CD14-positive monocyte (primary cell): ENCODE measurements around the gene ZNF546. TPM values are rescaled to one million over a fixed set of nuclear protein-coding genes. Genes with fewer than 3 reads are reported as not detected.

Experiments
- DNase-seq, 3 donors: peaks; one replicate each; pipeline ENCODE4 v3.0.0-alpha.2; 2011 to 2022
- H2AFZ ChIP-seq: 2 replicates; pipeline ENCODE4 v1.6.0; 2012; ENCODE audit warnings: mild to moderate bottlenecking, low read depth, low read length, inconsistent platforms; ENCODE audit not compliant: insufficient read depth, poor library complexity, severe bottlenecking
- H3K27ac ChIP-seq, 2 donors: 1 replicate in 1 of 2; 2 replicates in 1 of 2; pipeline ENCODE4 v1.5.1; 2012 to 2013; ENCODE audit warnings: low read length in 2 of 2, control low read depth in 1 of 2, inconsistent platforms in 1 of 2, low read depth in 1 of 2, mild to moderate bottlenecking in 1 of 2
- H3K27me3 ChIP-seq, 2 donors: one replicate each; pipeline versions ENCODE4 v1.6.0 to v1.6.1; 2011 to 2013; ENCODE audit warnings: low read length in 2 of 2; ENCODE audit not compliant: control insufficient read depth in 2 of 2, insufficient read depth in 2 of 2
- H3K36me3 ChIP-seq, 2 donors: replicated peaks in 1 of 2; 1 replicate in 1 of 2; 2 replicates in 1 of 2; pipeline versions ENCODE4 v1.5.1 to v1.6.1; 2012 to 2013; ENCODE audit warnings: low read length in 2 of 2, control low read depth in 1 of 2, inconsistent platforms in 1 of 2, mild to moderate bottlenecking in 1 of 2; ENCODE audit not compliant: insufficient read depth in 2 of 2, control insufficient read depth in 1 of 2
- H3K4me1 ChIP-seq, 2 donors: 1 replicate in 1 of 2; 2 replicates in 1 of 2; pipeline versions ENCODE4 v1.5.1 to v1.6.1; 2012 to 2013; ENCODE audit warnings: low read length in 2 of 2, control low read depth in 1 of 2, inconsistent platforms in 1 of 2, mild to moderate bottlenecking in 1 of 2, moderate library complexity in 1 of 2; ENCODE audit not compliant: insufficient read depth in 2 of 2, control insufficient read depth in 1 of 2
- H3K4me2 ChIP-seq: replicated peaks from 2 replicates; pipeline ENCODE3; 2012; ENCODE audit warnings: low read length, moderate library complexity, mild to moderate bottlenecking; ENCODE audit not compliant: poor library complexity, severe bottlenecking; ENCODE audit errors: extremely low read depth
- H3K4me3 ChIP-seq, 3 experiments: fragments of 200-600 bp in 1 of 3; sonication (generic) in 1 of 3; replicated peaks in 1 of 3; 1 replicate in 2 of 3; 2 replicates in 1 of 3; pipeline ENCODE4 v1.5.1; 2011 to 2013; ENCODE audit warnings: low read length in 3 of 3, mild to moderate bottlenecking in 3 of 3, control low read depth in 2 of 3, low read depth in 2 of 3, inconsistent platforms in 1 of 3, moderate library complexity in 1 of 3
- H3K79me2 ChIP-seq: 2 replicates; pipeline ENCODE4 v1.6.0; 2012; ENCODE audit warnings: mild to moderate bottlenecking, control low read depth, inconsistent platforms, low read length, moderate library complexity; ENCODE audit not compliant: insufficient read depth
- H3K9ac ChIP-seq: 2 replicates; pipeline ENCODE4 v1.6.0; 2017; ENCODE audit warnings: low read length, mild to moderate bottlenecking; ENCODE audit not compliant: insufficient read depth, poor library complexity, severe bottlenecking
- H3K9me3 ChIP-seq, 2 donors: replicated peaks in 1 of 2; 1 replicate in 1 of 2; 2 replicates in 1 of 2; pipeline versions ENCODE4 v1.5.1 to v1.6.1; 2012 to 2013; ENCODE audit warnings: low read length in 2 of 2, control low read depth in 1 of 2; ENCODE audit not compliant: control insufficient read depth in 1 of 2, insufficient read depth in 1 of 2
- H4K20me1 ChIP-seq: 2 replicates; pipeline ENCODE4 v1.6.0; 2012; ENCODE audit warnings: mild to moderate bottlenecking, low read length, control low read depth, moderate library complexity; ENCODE audit not compliant: insufficient read depth
- H3K27ac Mint-ChIP-seq, 7 donors: one replicate each; pipeline ENCODE4 v1.8.0; 2020; ENCODE audit warnings: mild to moderate bottlenecking in 7 of 7, mixed read lengths in 7 of 7, moderate library complexity in 6 of 7, inconsistent platforms in 2 of 7
- H3K27me3 Mint-ChIP-seq, 3 donors: one replicate each; pipeline ENCODE4 v1.8.0; 2021 to 2022; ENCODE audit warnings: low read depth in 3 of 3, mild to moderate bottlenecking in 3 of 3, mixed read lengths in 3 of 3, moderate library complexity in 3 of 3, inconsistent platforms in 1 of 3
- H3K36me3 Mint-ChIP-seq, 2 donors: one replicate each; pipeline ENCODE4 v1.8.0; 2020; ENCODE audit warnings: mixed read lengths in 2 of 2, inconsistent platforms in 1 of 2, mild to moderate bottlenecking in 1 of 2
- H3K4me1 Mint-ChIP-seq: one replicate; pipeline ENCODE4 v1.8.0; 2020; ENCODE audit warnings: mild to moderate bottlenecking, mixed read lengths
- H3K4me3 Mint-ChIP-seq, 2 donors: one replicate each; pipeline ENCODE4 v1.8.0; 2020; ENCODE audit warnings: mild to moderate bottlenecking in 2 of 2, mixed read lengths in 2 of 2, moderate library complexity in 1 of 2
- H3K9me3 Mint-ChIP-seq, 7 donors: one replicate each; pipeline ENCODE4 v1.8.0; 2020 to 2022; ENCODE audit warnings: mixed read lengths in 7 of 7, mild to moderate bottlenecking in 6 of 7, moderate library complexity in 6 of 7, inconsistent platforms in 2 of 7
- CTCF ChIP-seq: fragments of 200-600 bp; IDR thresholded peaks from one replicate; pipeline ENCODE4 v1.8.0; 2022; ENCODE audit warnings: antibody characterized with exemption, mild to moderate bottlenecking
- WGBS: methylation state at CpG from one replicate; pipeline ENCODE4 v1.1.5; 2013; ENCODE audit warnings: missing lambda C conversion rate; ENCODE audit not compliant: insufficient coverage; 5-methylcytosine and 5-hydroxymethylcytosine counted together
- intact Hi-C, 2 donors: fragments of 100-400 bp; cut with micrococcal nuclease; formaldehyde crosslinking; loops; one replicate each; pipeline versions ENCODE4 v1.15.0 to v1.15.1; 2023
- polyA plus RNA-seq, 3 donors: library from polyadenylated mRNA; depleted of rRNA in 1 of 3; unstranded in 2 of 3; stranded (reverse) in 1 of 3; fragments of 300-500 nt in 2 of 3; fragments of >200 nt in 1 of 3; fragmentation: Illumina TruSeq in 2 of 3; gene quantifications; 1 replicate in 2 of 3; 2 replicates in 1 of 3; pipeline ENCODE4 v1.2.3, GENCODE V29; 2012 to 2021

ZNF546 gene
- polyA plus RNA-seq, 3 donors = 1.3 to 2.3 (median 1.4) TPM

- H3K27me3 ChIP-seq = no peaks in the 10 kb centered on the region
- no peak overlapping the region for H2AFZ ChIP-seq
- no peak overlapping the region for H3K4me3 ChIP-seq
- no CpG with 5 or more reads among the region's 1 CpG for WGBS
- peaks cover 6 to 22% of the 10 kb centered on the region in 2 donors for H3K36me3 Mint-ChIP-seq
- no peaks in the 10 kb centered on the region for H3K4me1 ChIP-seq
- H3K4me3 Mint-ChIP-seq = no peak overlapping the region
- no peak overlapping the region for H3K9ac ChIP-seq
- DNase-seq = no peak
- H3K27ac ChIP-seq = no peak overlapping the region
- intact Hi-C loops = no loop called here
- no peaks in the 10 kb centered on the region for H3K79me2 ChIP-seq
- H3K27me3 Mint-ChIP-seq = peaks cover 0 to 3% (median 3%) of the 10 kb centered on the region in 3 donors
- H3K36me3 ChIP-seq = peaks cover 1 to 11% of the 10 kb centered on the region in 2 donors
- no peak overlapping the region for H3K27ac Mint-ChIP-seq
- no peak overlapping the region for H3K4me2 ChIP-seq
- peaks cover 4% of the 10 kb centered on the region for H3K4me1 Mint-ChIP-seq
- no peaks in the 10 kb centered on the region for H4K20me1 ChIP-seq
- H3K9me3 ChIP-seq = peaks cover 17 to 28% of the 10 kb centered on the region in 2 donors
- H3K9me3 Mint-ChIP-seq = peaks cover 29 to 48% (median 43%) of the 10 kb centered on the region in 7 donors
- TF ChIP-seq CTCF = no peak
These were observed 9.3 kb upstream of the ZNF546 start for GRCh38 chr19:39987596-39987995.

GRCh38 chr19:39993605-39994004 is 3.3 kb upstream of the ZNF546 start:
- Mint-ChIP-seq H3K27me3 (peaks cover 0 to 3% (median 2%) of the 10 kb centered on the region in 3 donors), H3K4me3 (no peak overlapping the region), H3K9me3 (peaks cover 2 to 13% (median 7%) of the 10 kb centered on the region in 7 donors), H3K27ac (no peak overlapping the region), H3K4me1 (peaks cover 22% of the 10 kb centered on the region), H3K36me3 (no peaks in the 10 kb centered on the region)
- WGBS = 90% methylated on average over 1 of the region's 1 CpG
- intact Hi-C loops = no loop called here
- H3K27ac ChIP-seq = no peak overlapping the region
- no peak overlapping the region for H3K4me2 ChIP-seq
- H3K9ac ChIP-seq = no peak overlapping the region
- H3K36me3 ChIP-seq = no peaks in the 10 kb centered on the region
- DNase-seq = no peak
- H2AFZ ChIP-seq = no peak overlapping the region
- H3K79me2 ChIP-seq = peaks cover 12% of the 10 kb centered on the region
- H4K20me1 ChIP-seq = no peaks in the 10 kb centered on the region
- H3K4me1 ChIP-seq = peaks cover 13 to 20% of the 10 kb centered on the region in 2 donors
- H3K4me3 ChIP-seq = no peak overlapping the region
- H3K9me3 ChIP-seq = peaks cover 6 to 8% of the 10 kb centered on the region in 2 donors
- H3K27me3 ChIP-seq = no peaks in the 10 kb centered on the region
- TF ChIP-seq CTCF = no peak
